Stomach (tissue), 4 donors: ENCODE data around the gene PLCD4.

Experiments
- EP300 ChIP-seq: sonication (generic); formaldehyde crosslinking; IDR thresholded peaks from one replicate; pipeline ENCODE4 v1.6.1; 2017; ENCODE audit warnings: antibody characterized with exemption
- TF ChIP-seq, protein P1 (sequence below), 7 experiments: fragments of 450-650 bp in 4 of 7; fragments of 200-600 bp in 3 of 7; sonication (generic) in 3 of 7; IDR thresholded peaks; one replicate each; pipeline ENCODE4 v1.5.1; 2016 to 2019; ENCODE audit warnings: antibody characterized with exemption in 7 of 7, control low read depth in 2 of 7, mild to moderate bottlenecking in 1 of 7

DNA sequence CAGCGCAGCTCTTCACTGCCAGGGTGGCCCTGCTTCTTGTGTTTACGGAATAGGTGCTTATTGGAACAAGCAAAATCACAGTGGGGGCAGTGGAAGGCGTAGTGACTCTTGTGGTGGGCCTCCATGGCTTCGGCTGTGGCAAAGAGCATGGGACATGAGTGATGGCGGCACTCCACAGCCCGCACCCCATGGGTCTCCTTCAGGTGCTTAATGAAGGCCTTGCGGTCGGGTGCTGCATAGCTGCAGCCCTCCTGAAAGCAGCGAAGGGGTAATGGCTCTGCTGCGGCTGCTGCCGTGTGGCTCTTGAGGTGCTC is 41.0 kb downstream of the PLCD4 start:
- TF ChIP-seq, protein P1, sequence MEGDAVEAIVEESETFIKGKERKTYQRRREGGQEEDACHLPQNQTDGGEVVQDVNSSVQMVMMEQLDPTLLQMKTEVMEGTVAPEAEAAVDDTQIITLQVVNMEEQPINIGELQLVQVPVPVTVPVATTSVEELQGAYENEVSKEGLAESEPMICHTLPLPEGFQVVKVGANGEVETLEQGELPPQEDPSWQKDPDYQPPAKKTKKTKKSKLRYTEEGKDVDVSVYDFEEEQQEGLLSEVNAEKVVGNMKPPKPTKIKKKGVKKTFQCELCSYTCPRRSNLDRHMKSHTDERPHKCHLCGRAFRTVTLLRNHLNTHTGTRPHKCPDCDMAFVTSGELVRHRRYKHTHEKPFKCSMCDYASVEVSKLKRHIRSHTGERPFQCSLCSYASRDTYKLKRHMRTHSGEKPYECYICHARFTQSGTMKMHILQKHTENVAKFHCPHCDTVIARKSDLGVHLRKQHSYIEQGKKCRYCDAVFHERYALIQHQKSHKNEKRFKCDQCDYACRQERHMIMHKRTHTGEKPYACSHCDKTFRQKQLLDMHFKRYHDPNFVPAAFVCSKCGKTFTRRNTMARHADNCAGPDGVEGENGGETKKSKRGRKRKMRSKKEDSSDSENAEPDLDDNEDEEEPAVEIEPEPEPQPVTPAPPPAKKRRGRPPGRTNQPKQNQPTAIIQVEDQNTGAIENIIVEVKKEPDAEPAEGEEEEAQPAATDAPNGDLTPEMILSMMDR (IDR thresholded peaks at IDR 0.05) = no peak
- no peak for TF ChIP-seq EP300
